GM12865 (cell line): Measurements from ENCODE around the gene RNU6-1.

Experiments
- DNase-seq: peaks from one replicate; pipeline ENCODE4 v3.0.0; 2010; ENCODE audit warnings: low read depth
- H3K4me3 ChIP-seq: 2 replicates; pipeline ENCODE4 v1.5.1; 2011; ENCODE audit warnings: mild to moderate bottlenecking, low read depth, low read length, control low read depth
- CTCF ChIP-seq: IDR thresholded peaks from 2 replicates; pipeline ENCODE4 v1.5.1; 2011; ENCODE audit warnings: low read length, control low read depth, low read depth, inconsistent platforms; ENCODE audit not compliant: insufficient read depth; ENCODE audit errors: missing control alignments

The RNU6-1 gene

GRCh38 chr15:67840749-67841512 lies 1.1 kb upstream of the RNU6-1 start:
- peak; percentile 50 for DNase-seq
- no peak for TF ChIP-seq CTCF
- H3K4me3 ChIP-seq: peak overlapping the region; percentile 88

- no peak for DNase-seq
- peak overlapping the region; percentile 88 for H3K4me3 ChIP-seq
- no peak for TF ChIP-seq CTCF
Observed at GRCh38 chr15:67839499-67839928, 331 bp downstream of the RNU6-1 start.

- H3K4me3 ChIP-seq: no peak overlapping the region
- no peak for DNase-seq
- TF ChIP-seq CTCF: no peak
Observed at GRCh38 chr15:67838789-67839332, 984 bp downstream of the RNU6-1 start.

- no peak for TF ChIP-seq CTCF
- no peak overlapping the region for H3K4me3 ChIP-seq
- DNase-seq: no peak
Observed at GRCh38 chr15:67836955-67837354, 2.9 kb downstream of the RNU6-1 start.

- TF ChIP-seq CTCF: peak; percentile 67
- DNase-seq: peak; percentile 62
- peak overlapping the region; percentile 29 for H3K4me3 ChIP-seq
Observed at GRCh38 chr15:67836477-67836876, 3.4 kb downstream of the RNU6-1 start.

GRCh38 chr15:67836134-67836455 lies 3.8 kb downstream of the RNU6-1 start:
- DNase-seq: no peak
- peak overlapping the region; percentile 29 for H3K4me3 ChIP-seq
- no peak for TF ChIP-seq CTCF
